Right lobe of liver (tissue), 4 donors: ENCODE results near the gene TEX13D.

ENCODE experiments used
- CTCF ChIP-seq, 4 donors: fragments of 200-600 bp in 3 of 4; fragments of 450-650 bp in 1 of 4; IDR thresholded peaks; one replicate each; pipeline versions ENCODE4 v1.5.1 to v1.8.0; 2016 to 2022; ENCODE audit warnings: antibody characterized with exemption in 4 of 4, mild to moderate bottlenecking in 2 of 4
- POLR2A ChIP-seq: fragments of 450-650 bp; IDR thresholded peaks from one replicate; pipeline ENCODE4 v1.6.1; 2017; ENCODE audit warnings: antibody characterized with exemption, mild to moderate bottlenecking
- donor health status: DM: no; HTN: no; CAD: no.
- donor health status: DM: no; HTN: no; CAD: no.
- donor health status: DM: no; HTN: yes; CAD: no.

GRCh38 chrX:124337916-124338315 lies 5.5 kb downstream of the TEX13D start:
- TF ChIP-seq CTCF (IDR thresholded peaks at IDR 0.05) = no peak
- no peak for TF ChIP-seq POLR2A
